Measurements from ENCODE around the gene CTXND1. TPM values are rescaled to one million over a fixed set of nuclear protein-coding genes. Genes with fewer than 3 reads are reported as not detected.

The CTXND1 gene
- polyA plus RNA-seq, 4 donors, result 0.27 to 11.6 (median 10.7) TPM

GRCh38 chr15:80184554-80184953, 67.5 kb downstream of the CTXND1 start:
- no peak for DNase-seq (ENCODE audit: low read depth in 4 of 4, low spot score in 3 of 4)

- no peak for DNase-seq (ENCODE audit: low read depth in 4 of 4, low spot score in 3 of 4)
Observed at GRCh38 chr15:80183886-80184285, 68.1 kb downstream of the CTXND1 start.

GRCh38 chr15:80183306-80183705, 68.7 kb downstream of the CTXND1 start:
- no peak for DNase-seq (ENCODE audit: low read depth in 4 of 4, low spot score in 3 of 4)

GRCh38 chr15:80182611-80183261, 69.3 kb downstream of the CTXND1 start:
- DNase-seq (ENCODE audit: low read depth in 4 of 4, low spot score in 3 of 4), result no peak

GRCh38 chr15:80180986-80181385, 71.0 kb downstream of the CTXND1 start:
- DNase-seq (ENCODE audit: low read depth in 4 of 4, low spot score in 3 of 4), result no peak

GRCh38 chr15:80180468-80180867, 71.5 kb downstream of the CTXND1 start:
- DNase-seq (ENCODE audit: low read depth in 4 of 4, low spot score in 3 of 4), result no peak

GRCh38 chr15:80179935-80180334, 72.1 kb downstream of the CTXND1 start:
- no peak for DNase-seq (ENCODE audit: low read depth in 4 of 4, low spot score in 3 of 4)

- DNase-seq (ENCODE audit: low read depth in 4 of 4, low spot score in 3 of 4), result no peak
Observed at GRCh38 chr15:80179025-80179759, 72.8 kb downstream of the CTXND1 start.

- no peak for DNase-seq (ENCODE audit: low read depth in 4 of 4, low spot score in 3 of 4)
Observed at GRCh38 chr15:80177156-80177555, 74.9 kb downstream of the CTXND1 start.

GRCh38 chr15:80176443-80176842, 75.6 kb downstream of the CTXND1 start:
- no peak for DNase-seq (ENCODE audit: low read depth in 4 of 4, low spot score in 3 of 4)

GRCh38 chr15:80175436-80175835, 76.6 kb downstream of the CTXND1 start:
- DNase-seq (ENCODE audit: low read depth in 4 of 4, low spot score in 3 of 4), result no peak

GRCh38 chr15:80174017-80174746, 77.8 kb downstream of the CTXND1 start:
- no peak for DNase-seq (ENCODE audit: low read depth in 4 of 4, low spot score in 3 of 4)

GRCh38 chr15:80173022-80173759, 78.8 kb downstream of the CTXND1 start:
- DNase-seq (ENCODE audit: low read depth in 4 of 4, low spot score in 3 of 4), result peak in 1 of 4 donors; percentile 35

- no peak for DNase-seq (ENCODE audit: low read depth in 4 of 4, low spot score in 3 of 4)
Observed at GRCh38 chr15:80172401-80172800, 79.6 kb downstream of the CTXND1 start.

- DNase-seq (ENCODE audit: low read depth in 4 of 4, low spot score in 3 of 4), result no peak
Observed at GRCh38 chr15:80171787-80172186, 80.2 kb downstream of the CTXND1 start.

- no peak for DNase-seq (ENCODE audit: low read depth in 4 of 4, low spot score in 3 of 4)
Observed at GRCh38 chr15:80170596-80170995, 81.4 kb downstream of the CTXND1 start.

- DNase-seq (ENCODE audit: low read depth in 4 of 4, low spot score in 3 of 4), result no peak
Observed at GRCh38 chr15:80169768-80170357, 82.2 kb downstream of the CTXND1 start.

- no peak for DNase-seq (ENCODE audit: low read depth in 4 of 4, low spot score in 3 of 4)
Observed at GRCh38 chr15:80168421-80168820, 83.6 kb downstream of the CTXND1 start.

GRCh38 chr15:80167936-80168335, 84.1 kb downstream of the CTXND1 start:
- no peak for DNase-seq (ENCODE audit: low read depth in 4 of 4, low spot score in 3 of 4)

GRCh38 chr15:80163897-80164296, 88.1 kb downstream of the CTXND1 start:
- DNase-seq (ENCODE audit: low read depth in 4 of 4, low spot score in 3 of 4), result no peak

GRCh38 chr15:80163217-80163616, 88.8 kb downstream of the CTXND1 start:
- no peak for DNase-seq (ENCODE audit: low read depth in 4 of 4, low spot score in 3 of 4)

All from left renal pelvis (tissue), 4 donors.